CD4-positive, alpha-beta T cell (primary cell): ENCODE results near the gene UVSSA. TPM values are rescaled to one million over a fixed set of nuclear protein-coding genes. Genes with fewer than 3 reads are reported as not detected.

Source experiments
- ATAC-seq: fragments of 200-7000 bp; cut with Tn5 transposase; one replicate; pipeline ENCODE4 v1.10.0; 2022; ENCODE audit warnings: mild to moderate bottlenecking; ENCODE audit not compliant: poor library complexity
- CTCF ChIA-PET: fragments of 350-600 bp; sonication (Branson Sonifier 250); formaldehyde crosslinking; loops from one replicate; lab custom pipeline; 2021; ENCODE audit warnings: antibody characterized with exemption, inconsistent platforms; lab: Charles Lee
- POLR2A ChIA-PET: fragments of 350-600 bp; sonication (Branson Sonifier 250); formaldehyde crosslinking; loops from one replicate; lab custom pipeline; 2021; ENCODE audit warnings: antibody characterized with exemption, inconsistent platforms; lab: Charles Lee
- DNase-seq, 14 experiments: peaks; one replicate each; pipeline ENCODE4 v3.0.0-alpha.2; 2013 to 2020; ENCODE audit warnings: mixed read lengths in 2 of 14
- H3K27ac ChIP-seq, 2 donors: one replicate each; pipeline versions ENCODE4 v1.5.1 to v1.7.0; 2013; ENCODE audit warnings: low read length in 2 of 2, low read depth in 1 of 2, mild to moderate bottlenecking in 1 of 2
- H3K27me3 ChIP-seq, 2 experiments: 1 replicate in 1 of 2; 2 replicates in 1 of 2; pipeline versions ENCODE4 v1.6.1 to v1.7.0; 2013; ENCODE audit warnings: low read length in 2 of 2, control low read depth in 1 of 2, mild to moderate bottlenecking in 1 of 2, moderate library complexity in 1 of 2; ENCODE audit not compliant: insufficient read depth in 2 of 2, control insufficient read depth in 1 of 2
- H3K36me3 ChIP-seq: one replicate; pipeline ENCODE4 v1.6.1; 2013; ENCODE audit warnings: low read length, control low read depth; ENCODE audit not compliant: insufficient read depth
- H3K4me1 ChIP-seq: one replicate; pipeline ENCODE4 v1.6.1; 2013; ENCODE audit warnings: low read length, control low read depth; ENCODE audit not compliant: insufficient read depth
- H3K4me3 ChIP-seq: one replicate; pipeline ENCODE4 v1.5.1; 2013; ENCODE audit warnings: mild to moderate bottlenecking, low read length, moderate library complexity
- H3K9me3 ChIP-seq, 2 experiments: 1 replicate in 1 of 2; 2 replicates in 1 of 2; pipeline versions ENCODE4 v1.6.1 to v1.7.0; 2013; ENCODE audit warnings: low read length in 2 of 2, mild to moderate bottlenecking in 2 of 2, control low read depth in 1 of 2, moderate library complexity in 1 of 2; ENCODE audit not compliant: control insufficient read depth in 1 of 2, insufficient read depth in 1 of 2
- H3K27ac Mint-ChIP-seq: one replicate; pipeline ENCODE4 v1.8.0; 2020; ENCODE audit warnings: mixed read lengths
- H3K27me3 Mint-ChIP-seq: one replicate; pipeline ENCODE4 v1.8.0; 2021; ENCODE audit warnings: mixed read lengths
- H3K36me3 Mint-ChIP-seq: one replicate; pipeline ENCODE4 v1.8.0; 2021; ENCODE audit warnings: low read depth, mixed read lengths
- H3K4me1 Mint-ChIP-seq: one replicate; pipeline ENCODE4 v1.8.0; 2021; ENCODE audit warnings: low read depth, mixed read lengths
- H3K4me3 Mint-ChIP-seq: one replicate; pipeline ENCODE4 v1.8.0; 2020; ENCODE audit warnings: mild to moderate bottlenecking, mixed read lengths
- H3K9me3 Mint-ChIP-seq: one replicate; pipeline ENCODE4 v1.8.0; 2020; ENCODE audit warnings: mixed read lengths
- intact Hi-C, 2 experiments: fragments of 100-400 bp; cut with DNase I in 1 of 2; cut with micrococcal nuclease in 1 of 2; formaldehyde crosslinking; loops; one replicate each; pipeline versions ENCODE4 v1.15.1 to v1.9.0; 2023 to 2025; cut with DNase I, micrococcal nuclease
- total RNA-seq, 174 experiments: library from RNA in 2 of 174; stranded (reverse) in 2 of 174; gene quantifications; one replicate each; pipeline ENCODE4 v1.2.3 and lab custom pipeline; 2021 to 2026
- TF ChIP-seq, protein P1 (sequence below): fragments of 200-600 bp; IDR thresholded peaks from one replicate; pipeline ENCODE4 v1.8.0; 2022; ENCODE audit warnings: antibody characterized with exemption, mild to moderate bottlenecking

The UVSSA gene
- total RNA-seq, 2 experiments from 2014 or later: 31.1 to 33.1 TPM

DNA sequence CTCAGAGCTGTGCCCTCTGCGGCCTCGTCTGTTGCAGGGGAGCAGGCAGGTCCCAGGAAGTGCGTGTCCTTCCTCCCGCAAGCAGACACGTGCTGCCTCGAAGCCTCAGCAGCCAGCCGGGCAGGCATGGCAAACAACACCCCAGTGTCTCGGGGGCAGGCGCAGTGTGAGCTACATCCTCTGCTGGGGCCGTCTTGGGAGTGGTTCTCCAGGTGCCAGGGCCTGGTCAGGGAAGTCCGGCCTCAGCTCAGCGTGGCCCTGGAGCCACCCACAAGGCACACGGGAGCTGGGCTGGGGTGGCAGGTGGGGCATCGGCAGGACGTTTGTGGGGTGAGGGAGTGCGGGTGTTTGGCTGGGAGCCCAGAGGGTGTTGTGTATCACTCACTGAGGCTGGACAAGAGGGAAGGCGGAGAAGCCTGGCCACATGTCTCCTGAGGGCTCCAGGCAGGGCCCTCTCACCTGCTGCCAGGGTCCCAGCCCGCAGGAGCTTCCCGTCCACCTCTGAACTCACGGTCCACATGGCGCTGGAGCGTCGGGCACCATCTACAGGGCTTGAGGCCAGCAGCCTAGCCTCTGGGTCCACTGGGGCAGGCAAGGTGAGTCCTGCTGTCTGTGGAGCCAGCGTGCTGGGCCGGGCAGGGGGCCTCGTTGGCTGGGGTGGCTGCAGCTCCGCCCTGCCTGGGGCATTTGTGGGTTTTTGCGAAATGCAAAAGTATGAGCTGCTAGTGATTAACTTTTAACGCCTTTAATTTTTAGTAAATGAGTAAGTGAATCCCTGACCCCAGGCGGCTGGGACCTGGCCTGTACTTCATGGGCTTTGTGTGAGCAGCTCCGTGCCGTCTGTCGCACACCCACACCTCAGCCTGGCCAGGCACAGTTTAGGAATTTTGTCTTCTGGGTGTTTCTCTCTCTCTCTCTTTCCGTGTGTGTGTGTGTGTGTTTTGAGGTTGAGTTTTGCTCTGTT, 17.3 kb upstream of the UVSSA start:
- H3K4me3 Mint-ChIP-seq: peak overlapping the region; percentile 83
- H3K4me1 Mint-ChIP-seq: peaks cover 32% of the 10 kb centered on the region
- H3K27me3 Mint-ChIP-seq: no peaks in the 10 kb centered on the region
- peak overlapping the region; percentile 91 for H3K27ac Mint-ChIP-seq
- H3K4me3 ChIP-seq: no peak overlapping the region
- CTCF ChIA-PET: interaction anchor here (1.2 to 2.1 kb wide), 3 partner anchors 11 to 39 kb away, joined by 3 to 15 read pairs (median 5); no protein-coding TSS in a partner anchor
- intact Hi-C loops: loop anchor here (1.0 to 5.0 kb wide), 3 partner anchors 17 to 82 kb away; partner anchors contain the start of genes UVSSA (in 2 of the 2), CTBP1 (in 1 of the 2) and MAEA (in 1 of the 2)
- ATAC-seq (peak; percentile 63), DNase-seq (peak in 10 of 14 experiments; percentile 15 to 84 (median 56))
- POLR2A ChIA-PET: interaction anchor here (1.1 to 3.2 kb wide), 8 partner anchors 14 to 164 kb away, joined by 3 to 48 read pairs (median 8); partner anchors contain the start of genes MAEA and UVSSA
- peak overlapping the region; percentile 41 to 47 for H3K27ac ChIP-seq
- no peaks in the 10 kb centered on the region for H3K9me3 ChIP-seq
- H3K27me3 ChIP-seq: no peaks in the 10 kb centered on the region
- H3K36me3 ChIP-seq: peaks cover 64% of the 10 kb centered on the region
- H3K4me1 ChIP-seq: peaks cover 79% of the 10 kb centered on the region
- TF ChIP-seq, protein P1, sequence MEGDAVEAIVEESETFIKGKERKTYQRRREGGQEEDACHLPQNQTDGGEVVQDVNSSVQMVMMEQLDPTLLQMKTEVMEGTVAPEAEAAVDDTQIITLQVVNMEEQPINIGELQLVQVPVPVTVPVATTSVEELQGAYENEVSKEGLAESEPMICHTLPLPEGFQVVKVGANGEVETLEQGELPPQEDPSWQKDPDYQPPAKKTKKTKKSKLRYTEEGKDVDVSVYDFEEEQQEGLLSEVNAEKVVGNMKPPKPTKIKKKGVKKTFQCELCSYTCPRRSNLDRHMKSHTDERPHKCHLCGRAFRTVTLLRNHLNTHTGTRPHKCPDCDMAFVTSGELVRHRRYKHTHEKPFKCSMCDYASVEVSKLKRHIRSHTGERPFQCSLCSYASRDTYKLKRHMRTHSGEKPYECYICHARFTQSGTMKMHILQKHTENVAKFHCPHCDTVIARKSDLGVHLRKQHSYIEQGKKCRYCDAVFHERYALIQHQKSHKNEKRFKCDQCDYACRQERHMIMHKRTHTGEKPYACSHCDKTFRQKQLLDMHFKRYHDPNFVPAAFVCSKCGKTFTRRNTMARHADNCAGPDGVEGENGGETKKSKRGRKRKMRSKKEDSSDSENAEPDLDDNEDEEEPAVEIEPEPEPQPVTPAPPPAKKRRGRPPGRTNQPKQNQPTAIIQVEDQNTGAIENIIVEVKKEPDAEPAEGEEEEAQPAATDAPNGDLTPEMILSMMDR: no peak
- peaks cover 50% of the 10 kb centered on the region for H3K36me3 Mint-ChIP-seq
- no peaks in the 10 kb centered on the region for H3K9me3 Mint-ChIP-seq

DNA sequence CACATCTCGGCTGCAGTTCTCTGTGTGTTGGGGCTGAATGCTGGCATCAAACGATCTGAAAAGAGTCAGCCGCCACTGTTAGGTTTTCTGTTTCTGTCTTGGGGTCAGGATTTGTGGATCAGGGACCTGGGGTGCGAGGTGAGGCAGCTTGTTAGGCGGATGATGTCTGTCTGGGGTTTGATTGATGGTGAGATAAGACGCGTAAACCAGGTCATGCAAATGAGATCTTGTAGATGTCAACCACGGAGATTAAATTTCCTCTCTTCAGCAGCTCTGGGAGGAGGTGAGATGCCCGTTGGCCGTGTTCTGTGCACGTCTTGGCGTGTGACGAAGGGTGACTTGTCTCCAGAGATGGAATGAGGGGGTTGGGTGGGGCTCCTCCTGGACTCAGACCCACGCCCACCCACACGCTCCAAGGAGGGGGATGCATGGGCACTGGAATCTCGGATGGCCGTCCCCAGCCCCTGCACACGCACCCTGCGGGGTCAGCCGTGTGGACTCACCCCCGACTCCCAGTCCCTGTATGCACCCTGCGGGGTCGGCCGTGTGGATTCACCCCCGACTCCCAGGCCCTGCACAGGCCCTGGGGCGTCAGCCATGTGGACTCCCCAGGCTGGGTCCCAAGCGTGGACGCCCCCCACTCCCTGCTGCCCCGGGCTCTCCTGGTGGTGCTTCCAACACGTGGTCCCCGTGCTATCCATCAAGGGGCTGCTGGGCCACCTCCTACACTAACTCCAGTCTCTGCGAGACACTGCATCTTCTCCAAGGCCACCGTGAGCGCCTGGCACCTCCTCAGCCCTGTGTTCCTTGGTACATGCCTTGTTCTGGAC, 16.0 kb upstream of the UVSSA start:
- CTCF ChIA-PET: interaction anchor here (1.2 to 1.9 kb wide), 2 partner anchors 15 to 40 kb away, joined by 3 to 15 read pairs; no protein-coding TSS in a partner anchor
- peaks cover 57% of the 10 kb centered on the region for H3K36me3 ChIP-seq
- ATAC-seq: peak; percentile 81

More for the DNA sequence above, 16.0 kb upstream of the UVSSA start:
- POLR2A ChIA-PET: interaction anchor here (1.1 to 3.2 kb wide), 6 partner anchors 16 to 83 kb away, joined by 3 to 48 read pairs (median 11); partner anchors contain the start of genes MAEA and UVSSA
- H3K27ac ChIP-seq: peak overlapping the region; percentile 26 to 47
- H3K9me3 ChIP-seq: no peaks in the 10 kb centered on the region
- H3K4me1 ChIP-seq: peaks cover 74% of the 10 kb centered on the region
- no peaks in the 10 kb centered on the region for H3K9me3 Mint-ChIP-seq
- H3K4me1 Mint-ChIP-seq: peaks cover 36% of the 10 kb centered on the region
- H3K4me3 ChIP-seq: peak overlapping the region; percentile 19
- peak overlapping the region; percentile 76 for H3K4me3 Mint-ChIP-seq
- H3K36me3 Mint-ChIP-seq: peaks cover 52% of the 10 kb centered on the region
- H3K27ac Mint-ChIP-seq: peak overlapping the region; percentile 91
- H3K27me3 ChIP-seq: no peaks in the 10 kb centered on the region
- peak; percentile 37 to 94 (median 58) for DNase-seq
- H3K27me3 Mint-ChIP-seq: no peaks in the 10 kb centered on the region
- intact Hi-C loops: loop anchor here (1.0 to 5.0 kb wide), 3 partner anchors 16 to 84 kb away; partner anchors contain the start of genes UVSSA (in 2 of the 2), CTBP1 (in 1 of the 2) and MAEA (in 1 of the 2)
- TF ChIP-seq, protein P1: no peak
